Measurements from ENCODE around the gene KCNJ9.

- no peak for TF ChIP-seq CTCF (IDR thresholded peaks at IDR 0.05)
- peak; percentile 57 for TF ChIP-seq POLR2A (IDR thresholded peaks at IDR 0.05)
Measured at GRCh38 chr1:160098852-160099561, 17.7 kb downstream of the KCNJ9 start.

Measured in right lobe of liver (tissue), 4 donors.